ENCODE measurements around the gene GPR156.
A peak's percentile ranks its signal among the peaks of the same experiment; 100 is the strongest.
"Not testable (repeated sequence)": the region's sequence is repeated elsewhere in the genome, so short reads cannot be mapped to it uniquely, and the experiment has no call there.

Gene GPR156

GRCh38 chr3:120284747-120285507 is at the start of gene GPR156:
Gene GPR156 (minus strand): TSS chr3:120285222. CDS start chr3:120244098, 41,124 bp downstream.
- Mint-ChIP-seq H3K4me3 (peak within 1 kb of the TSS; percentile 5), H3K27me3 (peaks cover 66% of the 10 kb centered on the region), H3K36me3 (no peaks in the 10 kb centered on the region), H3K27ac (no peak within 1 kb of the TSS), H3K4me1 (no peaks in the 10 kb centered on the region), H3K9me3 (peaks cover 4% of the 10 kb centered on the region)
- DNase-seq, result no peak
- CTCF ChIA-PET, result interaction anchor here (0.7 kb wide), 1 partner anchor 11 kb away, joined by 3 read pairs; no protein-coding TSS in a partner anchor

DNA sequence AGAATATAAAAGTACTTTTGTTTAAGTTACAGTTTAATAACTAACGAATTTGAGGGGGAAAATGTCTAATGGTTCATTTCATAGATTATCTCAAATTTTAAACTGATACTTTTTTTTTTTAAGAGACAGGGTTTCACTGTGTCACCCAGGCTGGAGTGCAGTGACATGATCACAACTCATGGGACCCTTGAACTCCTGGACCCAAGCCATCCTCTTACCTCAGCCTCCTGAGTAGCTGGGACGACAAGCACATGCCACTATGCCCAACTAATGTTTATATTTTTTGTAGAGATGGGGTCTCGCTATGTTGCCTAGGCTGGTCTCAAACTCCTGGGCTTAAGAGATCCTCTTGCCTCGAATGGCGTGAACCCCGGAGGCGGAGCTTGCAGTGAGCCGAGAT is 47.6 kb upstream of the GPR156 start:
- Mint-ChIP-seq H3K9me3 (no peaks in the 10 kb centered on the region), H3K27me3 (no peaks in the 10 kb centered on the region), H3K4me1 (peaks cover 4% of the 10 kb centered on the region), H3K27ac (no peak overlapping the region), H3K36me3 (peaks cover 34% of the 10 kb centered on the region), H3K4me3 (no peak overlapping the region)
- no peak for DNase-seq
- CTCF ChIA-PET, result no interaction called here

- Mint-ChIP-seq H3K36me3 (peaks cover 36% of the 10 kb centered on the region), H3K4me1 (peaks cover 2% of the 10 kb centered on the region), H3K4me3 (no peak overlapping the region), H3K27me3 (no peaks in the 10 kb centered on the region), H3K27ac (no peak overlapping the region), H3K9me3 (no peaks in the 10 kb centered on the region)
- no peak for DNase-seq
- CTCF ChIA-PET, result no interaction called here
Measured at GRCh38 chr3:120331076-120331475, 46.1 kb upstream of the GPR156 start.

- DNase-seq, result no peak
- no peaks in the 10 kb centered on the region for H3K9me3 Mint-ChIP-seq
- no peaks in the 10 kb centered on the region for H3K27me3 Mint-ChIP-seq
- no peak overlapping the region for H3K4me3 Mint-ChIP-seq
- H3K36me3 Mint-ChIP-seq, result peaks cover 35% of the 10 kb centered on the region
- CTCF ChIA-PET, result no interaction called here
- no peak overlapping the region for H3K27ac Mint-ChIP-seq
- H3K4me1 Mint-ChIP-seq, result no peaks in the 10 kb centered on the region
Measured at GRCh38 chr3:120326784-120327183, 41.8 kb upstream of the GPR156 start.

DNA sequence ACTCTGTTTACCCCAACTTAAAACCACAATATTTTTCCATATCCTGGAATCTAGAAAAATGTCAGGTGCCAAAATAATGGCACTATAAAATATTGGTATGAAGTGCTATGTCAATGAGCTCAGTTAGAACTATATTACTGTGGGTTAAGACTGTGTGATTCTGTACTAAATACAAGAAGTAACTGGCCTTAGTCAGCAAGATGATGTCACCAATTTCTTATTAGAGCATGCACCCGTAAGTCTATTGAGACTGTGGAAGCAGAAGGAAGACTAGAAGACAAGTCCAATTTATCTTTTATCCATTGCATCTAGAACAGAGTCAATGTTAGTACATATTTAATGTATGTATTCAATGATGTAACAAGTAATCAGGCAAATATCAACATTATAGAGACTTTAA is 39.2 kb upstream of the GPR156 start:
- no peak overlapping the region for H3K27ac Mint-ChIP-seq
- no peak for DNase-seq
- CTCF ChIA-PET, result no interaction called here
- H3K36me3 Mint-ChIP-seq, result peaks cover 40% of the 10 kb centered on the region
- no peaks in the 10 kb centered on the region for H3K4me1 Mint-ChIP-seq
- no peak overlapping the region for H3K4me3 Mint-ChIP-seq
- H3K9me3 Mint-ChIP-seq, result peaks cover 4% of the 10 kb centered on the region
- H3K27me3 Mint-ChIP-seq, result no peaks in the 10 kb centered on the region

DNA sequence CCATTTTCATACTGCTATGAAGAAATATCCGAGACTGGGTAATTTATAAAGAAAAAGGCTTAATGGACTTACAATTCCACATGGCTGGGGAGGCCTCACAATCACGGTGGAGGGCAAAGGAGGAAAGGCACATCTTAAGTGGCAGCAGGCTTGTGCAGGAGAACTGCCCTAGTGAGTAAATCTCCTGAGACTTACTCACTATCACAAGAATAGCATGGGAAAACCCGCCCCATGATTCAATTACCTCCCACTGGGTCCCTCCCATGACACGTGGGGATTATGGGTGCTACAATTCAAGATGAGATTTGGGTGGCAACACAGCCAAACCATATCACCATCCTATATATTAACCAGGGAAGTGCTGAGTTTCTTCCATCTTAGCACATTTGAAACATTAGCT is 38.7 kb upstream of the GPR156 start:
- not testable (repeated sequence) for DNase-seq

DNA sequence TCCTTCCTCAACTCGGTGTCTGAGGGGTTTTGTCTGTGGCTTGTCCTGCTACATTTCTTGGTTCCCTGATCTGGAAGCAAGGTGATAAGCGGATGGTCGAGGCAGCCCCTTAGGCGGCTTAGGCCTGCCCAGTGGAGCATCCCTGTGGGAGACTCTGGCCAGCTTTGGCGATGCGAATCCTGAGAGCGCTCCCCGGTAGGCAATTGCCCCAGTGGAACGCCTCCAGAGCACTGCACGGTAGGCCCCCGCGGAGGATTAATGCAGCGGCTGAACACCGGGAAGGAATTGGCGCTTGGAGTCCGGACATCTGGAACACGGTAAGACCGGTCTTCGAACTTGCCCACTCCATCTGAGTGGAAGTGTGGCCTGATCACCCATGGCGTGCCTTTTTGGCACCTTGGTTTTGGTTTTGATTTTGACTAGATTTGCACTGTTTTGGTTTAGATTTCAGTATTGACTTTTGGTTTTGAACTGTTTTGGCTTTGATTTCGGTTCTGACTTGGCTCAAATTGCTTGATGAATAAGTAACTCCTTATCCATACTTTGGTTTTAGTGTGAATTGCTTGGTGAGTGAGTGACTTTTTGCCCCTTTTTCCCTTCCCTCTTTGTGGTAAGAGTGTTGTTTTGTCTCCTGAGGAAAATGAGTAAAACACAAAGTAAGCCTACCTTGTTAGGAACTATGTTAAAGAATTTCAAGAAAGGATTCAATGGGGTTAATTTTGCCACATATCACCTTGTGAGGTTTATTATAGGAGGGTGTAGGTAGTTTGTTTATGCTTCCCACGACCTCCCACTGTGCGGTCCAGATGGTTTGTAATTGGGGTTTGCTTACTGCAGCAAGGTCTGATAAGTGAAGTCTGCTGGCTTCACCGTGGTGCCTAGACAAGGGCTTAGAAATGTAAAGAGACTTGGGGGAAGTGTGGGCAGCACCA is 27.1 kb upstream of the GPR156 start:
- Mint-ChIP-seq H3K4me1 (no peaks in the 10 kb centered on the region), H3K27ac (peak overlapping the region; percentile 34), H3K27me3 (peaks cover 11% of the 10 kb centered on the region), H3K4me3 (no peak overlapping the region), H3K36me3 (peaks cover 18% of the 10 kb centered on the region), H3K9me3 (peaks cover 20% of the 10 kb centered on the region)
- CTCF ChIA-PET, result no interaction called here
- DNase-seq, result no peak

More for the DNA sequence above, 38.7 kb upstream of the GPR156 start:
- H3K27ac Mint-ChIP-seq, H3K4me1 Mint-ChIP-seq, H3K27me3 Mint-ChIP-seq, CTCF ChIA-PET, H3K4me3 Mint-ChIP-seq, H3K9me3 Mint-ChIP-seq: not testable (repeated sequence)
- peaks cover 39% of the 10 kb centered on the region for H3K36me3 Mint-ChIP-seq

- Mint-ChIP-seq H3K27me3 (peaks cover 22% of the 10 kb centered on the region), H3K4me1 (no peaks in the 10 kb centered on the region), H3K9me3 (no peaks in the 10 kb centered on the region), H3K4me3 (no peak overlapping the region), H3K36me3 (no peaks in the 10 kb centered on the region), H3K27ac (no peak overlapping the region)
- CTCF ChIA-PET, result no interaction called here
- DNase-seq, result no peak
Measured at GRCh38 chr3:120306519-120307455, 21.8 kb upstream of the GPR156 start.

DNA sequence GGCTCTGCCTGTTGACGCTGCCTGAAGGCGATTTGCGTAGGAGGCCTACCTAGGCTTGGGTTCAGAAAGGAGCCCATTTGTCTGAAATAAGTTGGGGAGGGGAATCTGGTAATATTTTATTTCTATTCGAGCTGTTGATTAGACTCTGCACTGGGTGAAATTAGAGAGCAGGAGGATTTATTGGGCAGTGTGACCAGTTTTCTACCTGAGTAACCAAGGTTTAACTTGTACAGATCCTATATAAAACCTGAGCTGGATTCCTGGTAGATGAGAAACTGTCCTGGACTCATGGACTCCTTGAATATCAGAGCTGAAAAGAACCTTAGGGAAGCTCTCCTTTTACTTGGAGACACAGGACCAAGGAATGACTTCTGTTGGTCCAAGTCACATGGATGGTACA is 19.6 kb upstream of the GPR156 start:
- Mint-ChIP-seq H3K27me3 (peaks cover 27% of the 10 kb centered on the region), H3K27ac (no peak overlapping the region), H3K4me3 (no peak overlapping the region), H3K4me1 (no peaks in the 10 kb centered on the region), H3K9me3 (no peaks in the 10 kb centered on the region), H3K36me3 (no peaks in the 10 kb centered on the region)
- no peak for DNase-seq
- CTCF ChIA-PET, result interaction anchor here (1.0 kb wide), 1 partner anchor 102 kb away, joined by 3 read pairs; no protein-coding TSS in a partner anchor

DNA sequence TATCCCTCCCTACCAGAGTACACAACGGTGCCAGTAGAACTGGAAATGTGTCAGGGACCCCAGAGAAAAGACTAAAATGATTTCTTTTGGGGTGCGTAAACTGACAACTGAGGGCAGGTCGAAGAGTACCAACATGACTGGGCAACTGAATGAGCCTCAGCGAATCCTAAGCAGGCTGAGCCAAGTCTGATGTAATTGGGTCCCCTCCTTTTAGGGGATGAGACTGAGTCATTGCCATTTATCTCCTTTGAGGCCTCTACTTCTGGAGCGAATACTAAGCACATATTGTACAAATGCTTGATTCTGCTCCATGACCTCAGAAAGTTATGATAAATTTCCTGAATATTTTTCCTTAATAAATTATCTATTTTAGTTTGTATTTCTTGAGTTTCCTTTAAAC is 17.3 kb upstream of the GPR156 start:
- Mint-ChIP-seq H3K27me3 (peaks cover 19% of the 10 kb centered on the region), H3K36me3 (no peaks in the 10 kb centered on the region), H3K4me1 (no peaks in the 10 kb centered on the region), H3K27ac (no peak overlapping the region), H3K4me3 (no peak overlapping the region), H3K9me3 (no peaks in the 10 kb centered on the region)
- DNase-seq, result no peak
- CTCF ChIA-PET, result no interaction called here

- Mint-ChIP-seq H3K27ac (no peak overlapping the region), H3K9me3 (no peaks in the 10 kb centered on the region), H3K4me1 (no peaks in the 10 kb centered on the region), H3K36me3 (no peaks in the 10 kb centered on the region), H3K27me3 (peaks cover 13% of the 10 kb centered on the region), H3K4me3 (no peak overlapping the region)
- DNase-seq, result no peak
- CTCF ChIA-PET, result interaction anchor here (0.7 to 2.1 kb wide), 2 partner anchors 107 to 116 kb away, joined by 3 to 5 read pairs; no protein-coding TSS in a partner anchor
Measured at GRCh38 chr3:120300971-120301370, 15.9 kb upstream of the GPR156 start.

- CTCF ChIA-PET, result interaction anchor here (2.1 kb wide), 1 partner anchor 118 kb away, joined by 5 read pairs; no protein-coding TSS in a partner anchor
- Mint-ChIP-seq H3K27ac (no peak overlapping the region), H3K27me3 (peaks cover 15% of the 10 kb centered on the region), H3K9me3 (no peaks in the 10 kb centered on the region), H3K36me3 (no peaks in the 10 kb centered on the region), H3K4me3 (no peak overlapping the region), H3K4me1 (no peaks in the 10 kb centered on the region)
- DNase-seq, result no peak
Measured at GRCh38 chr3:120299403-120299802, 14.4 kb upstream of the GPR156 start.

- Mint-ChIP-seq H3K9me3 (peaks cover under 1% of the 10 kb centered on the region), H3K36me3 (no peaks in the 10 kb centered on the region)
Measured at GRCh38 chr3:120298996-120299395, 14.0 kb upstream of the GPR156 start.

GRCh38 chr3:120291552-120291951 is 6.5 kb upstream of the GPR156 start:
- H3K27ac Mint-ChIP-seq, H3K36me3 Mint-ChIP-seq, CTCF ChIA-PET, DNase-seq, H3K4me3 Mint-ChIP-seq, H3K4me1 Mint-ChIP-seq: not testable (repeated sequence)
- Mint-ChIP-seq H3K9me3 (peaks cover 21% of the 10 kb centered on the region), H3K27me3 (peaks cover 27% of the 10 kb centered on the region)

More at GRCh38 chr3:120298996-120299395, 14.0 kb upstream of the GPR156 start:
- no peak for DNase-seq
- H3K4me1 Mint-ChIP-seq, result no peaks in the 10 kb centered on the region
- H3K27ac Mint-ChIP-seq, result no peak overlapping the region
- H3K4me3 Mint-ChIP-seq, result no peak overlapping the region
- CTCF ChIA-PET, result no interaction called here
- peaks cover 17% of the 10 kb centered on the region for H3K27me3 Mint-ChIP-seq

Data from activated naive CD4-positive, alpha-beta T cell treated with anti-CD3 and anti-CD28 coated beads, Interleukin-2, amount 10 ng/mL, durations not matched to agents 7 days and 5 days (primary cell).